Measurements from ENCODE around the gene SDS. TPM values are rescaled to one million over a fixed set of nuclear protein-coding genes. Genes with fewer than 3 reads are reported as not detected.

The SDS gene
- total and polyA plus RNA-seq, 2 of the 13 experiments (the other 11 are each of a cell fraction or from before 2014, with no cell fraction given) = not detected

DNA sequence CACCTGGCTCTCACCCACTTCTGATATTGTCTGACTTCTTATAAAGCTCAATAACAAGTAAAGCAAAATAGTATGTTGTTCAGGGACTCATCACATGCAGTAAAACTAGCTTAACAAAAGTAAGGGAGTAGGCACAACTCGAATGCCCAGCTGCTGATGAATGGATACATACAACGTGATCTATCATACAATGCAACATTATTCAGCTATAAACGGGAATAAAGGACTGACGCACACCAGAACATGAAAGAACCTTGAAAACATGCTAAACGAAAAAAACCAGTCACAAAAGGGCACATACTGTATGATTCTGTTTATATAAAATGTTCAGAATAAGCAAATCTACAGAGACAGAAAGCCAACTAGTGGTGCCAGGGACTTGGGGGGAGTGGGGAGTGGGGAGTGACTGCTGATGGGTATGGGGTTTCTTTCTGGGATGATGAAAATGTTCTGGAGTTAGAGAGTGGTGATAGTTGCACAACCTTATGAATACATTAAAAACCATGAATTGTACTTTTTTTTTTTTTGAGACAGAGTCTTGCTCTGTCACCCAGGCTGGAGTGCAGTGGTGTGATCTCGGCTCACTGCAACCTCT is 34.2 kb downstream of the SDS start:
- H3K4me3 ChIP-seq (replicated peaks in 1 of 3; ENCODE audit: insufficient read depth in 1 of 3, low read depth in 2 of 3, low read length in 3 of 3) = no peak overlapping the region
- FAIRE-seq (no peak), ATAC-seq (no peak), DNase-seq (ENCODE audit: low spot score) (no peak)
- H3K36me3 ChIP-seq (replicated peaks in 1 of 2; ENCODE audit: control insufficient read depth in 1 of 2, insufficient read depth in 2 of 2, low read length in 2 of 2) = peaks cover 4 to 22% of the 10 kb centered on the region in 2 experiments; a peak in 3 of 5 replicates
- no peak overlapping the region for H3K9ac ChIP-seq (ENCODE audit: insufficient read depth, low read depth, low read length)
- H3K27me3 ChIP-seq (ENCODE audit: control insufficient read depth in 1 of 2, insufficient read depth in 2 of 2, low read length in 2 of 2) = no peaks in the 10 kb centered on the region
- H4K20me1 ChIP-seq (ENCODE audit: insufficient read depth, low read length) = no peaks in the 10 kb centered on the region
- H3K9me3 ChIP-seq (ENCODE audit: low read length) = no peaks in the 10 kb centered on the region
- WGBS (ENCODE audit: low lambda C conversion rate) = 86% methylated on average over 6 of the region's 6 CpGs
- H3K27ac ChIP-seq (ENCODE audit: extremely low read length, insufficient read depth, low read length) = no peak overlapping the region
- in situ Hi-C loops (cut with HindIII; ENCODE audit: extremely low pct_ligation_motif_present, low pct_unique_long_range_greater_than_20kb) = no loop called here
- no TSS peak for BruUV-seq (replicated peaks)
- no peaks in the 10 kb centered on the region for H3K79me2 ChIP-seq (ENCODE audit: insufficient read depth, low read length)
- no peak overlapping the region for H2AFZ ChIP-seq (ENCODE audit: low read length)
- intact Hi-C loops (cut with micrococcal nuclease; ENCODE audit: unreplicated experiment) = no loop called here
- CTCF ChIA-PET (ENCODE audit: low intra/inter-chr PET ratio, low total read pairs) = no interaction called here
- H3K4me2 ChIP-seq (ENCODE audit: low read depth, low read length) = no peak overlapping the region
- POLR2A ChIA-PET = no interaction called here
- H3K4me1 ChIP-seq (ENCODE audit: insufficient read depth, low read length) = no peaks in the 10 kb centered on the region
- TF ChIP-seq SNAPC2 (CRISPR knock-in tag; IDR thresholded peaks at IDR 0.05) (no peak), ZNF431 (CRISPR knock-in tag; IDR thresholded peaks at IDR 0.05; ENCODE audit: borderline replicate concordance, low read depth) (no peak), MIER2 (CRISPR knock-in tag; IDR thresholded peaks at IDR 0.05) (no peak), ATF7 (IDR thresholded peaks at IDR 0.05) (no peak), ATF7 (CRISPR knock-in tag; IDR thresholded peaks at IDR 0.05) (no peak), RXRB (CRISPR knock-in tag; IDR thresholded peaks at IDR 0.05; ENCODE audit: borderline replicate concordance) (no peak), KDM1A (CRISPR knock-in tag; IDR thresholded peaks at IDR 0.05) (no peak), TBX2 (CRISPR knock-in tag; IDR thresholded peaks at IDR 0.05; ENCODE audit: borderline replicate concordance) (no peak)

DNA sequence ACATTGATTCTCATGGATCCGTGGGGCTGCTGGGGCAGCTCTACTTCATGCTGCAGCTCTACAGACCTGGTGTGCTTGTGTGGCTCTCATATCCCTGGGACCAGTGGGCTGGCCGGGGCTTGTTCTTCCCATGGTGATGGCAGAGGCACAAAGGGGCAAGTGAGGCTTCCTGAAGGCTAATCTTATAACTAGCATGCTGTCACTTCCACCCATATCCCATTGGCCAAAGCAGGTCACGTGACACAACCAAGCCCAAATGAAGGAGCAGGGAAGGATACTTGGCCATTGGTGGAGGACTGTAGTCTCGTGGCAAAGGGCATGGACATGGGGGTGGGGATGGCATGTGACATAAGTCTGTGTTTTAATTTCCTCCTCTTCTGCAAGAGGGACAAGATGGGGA is 35.4 kb downstream of the SDS start:
- intact Hi-C loops (cut with micrococcal nuclease; ENCODE audit: unreplicated experiment) (no loop called here), in situ Hi-C loops (cut with HindIII; ENCODE audit: extremely low pct_ligation_motif_present, low pct_unique_long_range_greater_than_20kb) (no loop called here)
- Histone ChIP-seq H4K20me1 (ENCODE audit: insufficient read depth, low read length) (0 out of 2 replicates have a peak, but pooled peaks cover 2% of the 10 kb centered on the region), H3K4me2 (ENCODE audit: low read depth, low read length) (no peak overlapping the region), H3K27me3 (ENCODE audit: control insufficient read depth in 1 of 2, insufficient read depth in 2 of 2, low read length in 2 of 2) (no peaks in the 10 kb centered on the region), H3K9ac (ENCODE audit: insufficient read depth, low read depth, low read length) (no peak overlapping the region), H2AFZ (ENCODE audit: low read length) (no peak overlapping the region), H3K36me3 (replicated peaks in 1 of 2; ENCODE audit: control insufficient read depth in 1 of 2, insufficient read depth in 2 of 2, low read length in 2 of 2) (peaks cover 4 to 16% of the 10 kb centered on the region in 2 experiments; a peak in 3 of 5 replicates), H3K9me3 (ENCODE audit: low read length) (no peaks in the 10 kb centered on the region), H3K27ac (ENCODE audit: extremely low read length, insufficient read depth, low read length) (no peak overlapping the region), H3K79me2 (ENCODE audit: insufficient read depth, low read length) (no peaks in the 10 kb centered on the region), H3K4me3 (replicated peaks in 1 of 3; ENCODE audit: insufficient read depth in 1 of 3, low read depth in 2 of 3, low read length in 3 of 3) (no peak overlapping the region), H3K4me1 (ENCODE audit: insufficient read depth, low read length) (no peaks in the 10 kb centered on the region)
- ATAC-seq (no peak), DNase-seq (ENCODE audit: low spot score) (no peak), FAIRE-seq (no peak)
- TF ChIP-seq NFYC (CRISPR knock-in tag; IDR thresholded peaks at IDR 0.05) (0 out of 2 replicates have a peak, but pooled peaks have one; percentile 21), NFYB (CRISPR knock-in tag; IDR thresholded peaks at IDR 0.05) (peak; percentile 52), ZNF746 (CRISPR knock-in tag; IDR thresholded peaks at IDR 0.05) (no peak), HNF4A (CRISPR knock-in tag; IDR thresholded peaks at IDR 0.05) (no peak), SUZ12 (IDR thresholded peaks at IDR 0.05; ENCODE audit: low read depth, low read length) (no peak), ZNF451 (CRISPR knock-in tag; IDR thresholded peaks at IDR 0.05) (no peak)
- TF ChIP-seq, protein P1, sequence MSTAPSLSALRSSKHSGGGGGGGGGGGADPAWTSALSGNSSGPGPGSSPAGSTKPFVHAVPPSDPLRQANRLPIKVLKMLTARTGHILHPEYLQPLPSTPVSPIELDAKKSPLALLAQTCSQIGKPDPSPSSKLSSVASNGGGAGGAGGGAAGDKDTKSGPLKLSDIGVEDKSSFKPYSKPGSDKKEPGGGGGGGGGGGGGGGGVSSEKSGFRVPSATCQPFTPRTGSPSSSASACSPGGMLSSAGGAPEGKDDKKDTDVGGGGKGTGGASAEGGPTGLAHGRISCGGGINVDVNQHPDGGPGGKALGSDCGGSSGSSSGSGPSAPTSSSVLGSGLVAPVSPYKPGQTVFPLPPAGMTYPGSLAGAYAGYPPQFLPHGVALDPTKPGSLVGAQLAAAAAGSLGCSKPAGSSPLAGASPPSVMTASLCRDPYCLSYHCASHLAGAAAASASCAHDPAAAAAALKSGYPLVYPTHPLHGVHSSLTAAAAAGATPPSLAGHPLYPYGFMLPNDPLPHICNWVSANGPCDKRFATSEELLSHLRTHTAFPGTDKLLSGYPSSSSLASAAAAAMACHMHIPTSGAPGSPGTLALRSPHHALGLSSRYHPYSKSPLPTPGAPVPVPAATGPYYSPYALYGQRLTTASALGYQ (CRISPR knock-in tag; IDR thresholded peaks at IDR 0.05) = no peak
- TF ChIP-seq, protein P2, sequence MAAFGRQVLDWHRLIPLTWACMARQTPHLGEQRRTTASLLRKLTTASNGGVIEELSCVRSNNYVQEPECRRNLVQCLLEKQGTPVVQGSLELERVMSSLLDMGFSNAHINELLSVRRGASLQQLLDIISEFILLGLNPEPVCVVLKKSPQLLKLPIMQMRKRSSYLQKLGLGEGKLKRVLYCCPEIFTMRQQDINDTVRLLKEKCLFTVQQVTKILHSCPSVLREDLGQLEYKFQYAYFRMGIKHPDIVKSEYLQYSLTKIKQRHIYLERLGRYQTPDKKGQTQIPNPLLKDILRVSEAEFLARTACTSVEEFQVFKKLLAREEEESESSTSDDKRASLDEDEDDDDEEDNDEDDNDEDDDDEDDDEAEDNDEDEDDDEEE (CRISPR knock-in tag; IDR thresholded peaks at IDR 0.05) = no peak
- ChIA-PET CTCF (ENCODE audit: low intra/inter-chr PET ratio, low total read pairs) (no interaction called here), POLR2A (interaction anchor here (1.3 kb wide), 1 partner anchor 33 kb away, joined by 3 read pairs; the partner anchor contains the start of gene SLC8B1)
- BruUV-seq (replicated peaks) = no TSS peak
- 95% methylated on average over 2 of the region's 4 CpGs for WGBS (ENCODE audit: low lambda C conversion rate)
